ENCODE data around the gene EMP2.

DNA sequence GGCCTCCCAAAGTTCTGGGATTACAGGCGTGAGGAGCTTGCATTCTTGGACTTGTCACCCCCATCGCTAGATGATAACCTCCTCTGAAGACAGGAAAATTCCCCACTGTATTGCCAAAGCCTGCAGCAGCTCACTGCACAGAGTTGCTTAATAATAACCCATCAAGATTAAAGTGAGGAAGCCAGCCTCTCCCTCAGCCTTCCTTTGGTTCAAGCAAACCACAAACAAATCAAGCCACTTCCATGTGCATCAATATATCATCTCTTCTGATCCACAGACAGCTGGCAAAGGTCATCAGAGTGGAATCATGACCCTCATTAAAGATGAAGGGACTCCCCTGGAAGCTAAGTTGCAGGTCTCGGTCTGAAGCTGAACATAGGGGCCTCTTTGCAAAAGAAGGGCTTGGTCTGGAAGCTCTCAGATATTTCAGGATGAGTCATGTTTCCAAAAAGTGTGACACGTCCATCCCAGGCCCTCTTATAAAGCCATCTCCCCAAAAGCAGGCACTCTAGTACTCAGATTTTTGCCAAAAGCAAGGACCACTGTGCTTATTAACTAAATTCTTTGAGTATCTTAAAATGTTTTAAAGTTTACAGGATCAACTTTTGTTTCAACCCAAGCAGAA lies 4.8 kb downstream of the EMP2 start:
- TF ChIP-seq, protein P1, sequence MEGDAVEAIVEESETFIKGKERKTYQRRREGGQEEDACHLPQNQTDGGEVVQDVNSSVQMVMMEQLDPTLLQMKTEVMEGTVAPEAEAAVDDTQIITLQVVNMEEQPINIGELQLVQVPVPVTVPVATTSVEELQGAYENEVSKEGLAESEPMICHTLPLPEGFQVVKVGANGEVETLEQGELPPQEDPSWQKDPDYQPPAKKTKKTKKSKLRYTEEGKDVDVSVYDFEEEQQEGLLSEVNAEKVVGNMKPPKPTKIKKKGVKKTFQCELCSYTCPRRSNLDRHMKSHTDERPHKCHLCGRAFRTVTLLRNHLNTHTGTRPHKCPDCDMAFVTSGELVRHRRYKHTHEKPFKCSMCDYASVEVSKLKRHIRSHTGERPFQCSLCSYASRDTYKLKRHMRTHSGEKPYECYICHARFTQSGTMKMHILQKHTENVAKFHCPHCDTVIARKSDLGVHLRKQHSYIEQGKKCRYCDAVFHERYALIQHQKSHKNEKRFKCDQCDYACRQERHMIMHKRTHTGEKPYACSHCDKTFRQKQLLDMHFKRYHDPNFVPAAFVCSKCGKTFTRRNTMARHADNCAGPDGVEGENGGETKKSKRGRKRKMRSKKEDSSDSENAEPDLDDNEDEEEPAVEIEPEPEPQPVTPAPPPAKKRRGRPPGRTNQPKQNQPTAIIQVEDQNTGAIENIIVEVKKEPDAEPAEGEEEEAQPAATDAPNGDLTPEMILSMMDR (IDR thresholded peaks at IDR 0.05): no peak
- TF ChIP-seq POLR2AphosphoS5 (IDR thresholded peaks at IDR 0.05; ENCODE audit: insufficient read depth in 1 of 2, low read depth in 1 of 2) (no peak), POLR2A (IDR thresholded peaks at IDR 0.05) (no peak)

Data from vagina (tissue), 2 donors.